ENCODE measurements around the gene ETF1.

ETF1 gene

GRCh38 chr5:138538943-138539627 lies 4.0 kb downstream of the ETF1 start:
- H3K27me3 ChIP-seq (ENCODE audit: control insufficient read depth, insufficient read depth, low read length) = no peaks in the 10 kb centered on the region
- no peak overlapping the region for H3K9ac ChIP-seq (ENCODE audit: low read depth, low read length)
- peaks cover 5% of the 10 kb centered on the region for H3K4me1 ChIP-seq (ENCODE audit: control insufficient read depth, insufficient read depth, low read length)
- H3K4me3 ChIP-seq (ENCODE audit: low read depth, low read length) = no peak overlapping the region
- H3K36me3 ChIP-seq (ENCODE audit: control insufficient read depth, insufficient read depth, low read length) = peaks cover 3% of the 10 kb centered on the region
- no peaks in the 10 kb centered on the region for H3K9me3 ChIP-seq (ENCODE audit: control insufficient read depth, insufficient read depth, low read length)

GRCh38 chr5:138536665-138537315 lies 6.2 kb downstream of the ETF1 start:
- no peaks in the 10 kb centered on the region for H3K27me3 ChIP-seq (ENCODE audit: control insufficient read depth, insufficient read depth, low read length)
- no peak overlapping the region for H3K4me3 ChIP-seq (ENCODE audit: low read depth, low read length)
- no peak overlapping the region for H3K9ac ChIP-seq (ENCODE audit: low read depth, low read length)
- peaks cover 3% of the 10 kb centered on the region for H3K36me3 ChIP-seq (ENCODE audit: control insufficient read depth, insufficient read depth, low read length)
- H3K9me3 ChIP-seq (ENCODE audit: control insufficient read depth, insufficient read depth, low read length) = no peaks in the 10 kb centered on the region
- H3K4me1 ChIP-seq (ENCODE audit: control insufficient read depth, insufficient read depth, low read length) = peaks cover 5% of the 10 kb centered on the region

DNA sequence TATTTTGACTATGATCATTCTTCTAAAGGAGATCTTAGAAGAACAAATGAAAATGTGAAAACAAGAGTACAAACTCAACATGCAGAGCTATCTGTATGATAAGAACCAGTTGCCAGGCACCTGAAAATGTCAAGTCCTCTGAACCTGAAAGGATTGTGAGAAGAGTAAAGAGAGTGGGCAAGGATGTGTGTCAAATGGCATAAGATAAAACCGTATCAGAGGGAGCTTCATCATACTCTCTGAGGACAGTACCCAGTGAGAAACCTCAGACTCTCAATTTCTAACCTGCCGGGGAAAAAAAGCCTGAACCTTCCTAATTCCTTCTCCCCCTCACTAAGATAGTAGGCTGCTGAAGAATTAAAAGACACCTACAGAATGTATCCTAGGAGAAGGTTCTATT lies 6.8 kb downstream of the ETF1 start:
- Histone ChIP-seq H3K36me3 (ENCODE audit: control insufficient read depth, insufficient read depth, low read length) (peaks cover 3% of the 10 kb centered on the region), H3K9ac (ENCODE audit: low read depth, low read length) (no peak overlapping the region), H3K27me3 (ENCODE audit: control insufficient read depth, insufficient read depth, low read length) (no peaks in the 10 kb centered on the region), H3K4me3 (ENCODE audit: low read depth, low read length) (no peak overlapping the region), H3K9me3 (ENCODE audit: control insufficient read depth, insufficient read depth, low read length) (no peaks in the 10 kb centered on the region), H3K4me1 (ENCODE audit: control insufficient read depth, insufficient read depth, low read length) (peaks cover 5% of the 10 kb centered on the region)

- no peak overlapping the region for H3K4me3 ChIP-seq (ENCODE audit: low read depth, low read length)
- H3K27me3 ChIP-seq (ENCODE audit: control insufficient read depth, insufficient read depth, low read length) = no peaks in the 10 kb centered on the region
- H3K4me1 ChIP-seq (ENCODE audit: control insufficient read depth, insufficient read depth, low read length) = peaks cover 2% of the 10 kb centered on the region
- no peak overlapping the region for H3K9ac ChIP-seq (ENCODE audit: low read depth, low read length)
- H3K36me3 ChIP-seq (ENCODE audit: control insufficient read depth, insufficient read depth, low read length) = peaks cover 2% of the 10 kb centered on the region
- no peaks in the 10 kb centered on the region for H3K9me3 ChIP-seq (ENCODE audit: control insufficient read depth, insufficient read depth, low read length)
These were observed 8.8 kb downstream of the ETF1 start for GRCh38 chr5:138533973-138534941.

- peaks cover 5% of the 10 kb centered on the region for H3K4me1 ChIP-seq (ENCODE audit: control insufficient read depth, insufficient read depth, low read length)
- no peak overlapping the region for H3K9ac ChIP-seq (ENCODE audit: low read depth, low read length)
- H3K27me3 ChIP-seq (ENCODE audit: control insufficient read depth, insufficient read depth, low read length) = no peaks in the 10 kb centered on the region
- peaks cover 2% of the 10 kb centered on the region for H3K36me3 ChIP-seq (ENCODE audit: control insufficient read depth, insufficient read depth, low read length)
- no peak overlapping the region for H3K4me3 ChIP-seq (ENCODE audit: low read depth, low read length)
- no peaks in the 10 kb centered on the region for H3K9me3 ChIP-seq (ENCODE audit: control insufficient read depth, insufficient read depth, low read length)
These were observed 13.2 kb downstream of the ETF1 start for GRCh38 chr5:138529812-138530211.

GRCh38 chr5:138528744-138529469 lies 14.1 kb downstream of the ETF1 start:
- Histone ChIP-seq H3K36me3 (ENCODE audit: control insufficient read depth, insufficient read depth, low read length) (peaks cover 2% of the 10 kb centered on the region), H3K9ac (ENCODE audit: low read depth, low read length) (peak overlapping the region; percentile 37), H3K4me1 (ENCODE audit: control insufficient read depth, insufficient read depth, low read length) (peaks cover 5% of the 10 kb centered on the region), H3K4me3 (ENCODE audit: low read depth, low read length) (no peak overlapping the region), H3K27me3 (ENCODE audit: control insufficient read depth, insufficient read depth, low read length) (no peaks in the 10 kb centered on the region), H3K9me3 (ENCODE audit: control insufficient read depth, insufficient read depth, low read length) (no peaks in the 10 kb centered on the region)

DNA sequence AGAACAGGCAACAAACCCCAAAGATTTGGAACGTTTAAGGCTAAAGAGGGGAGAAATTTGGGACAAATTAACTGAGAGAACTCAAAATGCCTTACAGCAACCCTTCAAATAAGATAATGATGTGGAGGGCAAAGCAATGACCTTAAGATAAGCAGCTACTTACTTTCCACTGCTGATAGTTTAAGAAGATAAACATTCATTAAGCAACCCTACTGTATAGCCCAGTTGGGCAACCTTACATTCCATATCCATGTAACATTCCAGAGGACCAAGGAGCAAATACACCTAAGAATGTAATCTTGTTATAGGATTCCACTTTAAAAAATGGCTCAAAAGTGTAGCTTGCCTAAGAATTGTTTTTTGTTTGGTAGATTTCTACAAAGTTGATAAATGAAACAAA lies 14.8 kb downstream of the ETF1 start:
- H3K9me3 ChIP-seq (ENCODE audit: control insufficient read depth, insufficient read depth, low read length) = no peaks in the 10 kb centered on the region
- no peaks in the 10 kb centered on the region for H3K27me3 ChIP-seq (ENCODE audit: control insufficient read depth, insufficient read depth, low read length)
- peaks cover 5% of the 10 kb centered on the region for H3K4me1 ChIP-seq (ENCODE audit: control insufficient read depth, insufficient read depth, low read length)
- peaks cover 4% of the 10 kb centered on the region for H3K36me3 ChIP-seq (ENCODE audit: control insufficient read depth, insufficient read depth, low read length)
- H3K9ac ChIP-seq (ENCODE audit: low read depth, low read length) = no peak overlapping the region
- no peak overlapping the region for H3K4me3 ChIP-seq (ENCODE audit: low read depth, low read length)

DNA sequence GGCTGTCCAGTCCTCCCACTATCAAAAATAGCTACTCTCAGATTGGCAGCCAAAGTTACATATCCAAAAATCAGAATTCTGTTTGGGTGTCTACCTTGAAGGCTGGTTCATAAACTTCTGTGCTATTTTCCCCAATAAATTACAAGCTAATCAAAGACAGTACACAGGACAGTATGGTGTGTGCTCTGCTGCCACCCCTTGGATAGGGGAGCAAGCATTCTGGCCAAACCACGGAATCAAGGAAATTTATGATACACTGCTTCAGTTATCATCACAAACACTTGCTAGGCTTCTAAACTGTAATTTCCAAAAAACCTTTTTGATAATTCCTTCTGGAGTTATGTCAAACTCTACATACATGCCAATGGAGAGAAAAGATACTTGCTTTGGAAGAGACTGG lies 15.9 kb downstream of the ETF1 start:
- H3K9me3 ChIP-seq (ENCODE audit: control insufficient read depth, insufficient read depth, low read length) = no peaks in the 10 kb centered on the region
- H3K4me3 ChIP-seq (ENCODE audit: low read depth, low read length) = no peak overlapping the region
- H3K27me3 ChIP-seq (ENCODE audit: control insufficient read depth, insufficient read depth, low read length) = no peaks in the 10 kb centered on the region
- H3K9ac ChIP-seq (ENCODE audit: low read depth, low read length) = no peak overlapping the region
- H3K4me1 ChIP-seq (ENCODE audit: control insufficient read depth, insufficient read depth, low read length) = peaks cover 5% of the 10 kb centered on the region
- peaks cover 4% of the 10 kb centered on the region for H3K36me3 ChIP-seq (ENCODE audit: control insufficient read depth, insufficient read depth, low read length)

DNA sequence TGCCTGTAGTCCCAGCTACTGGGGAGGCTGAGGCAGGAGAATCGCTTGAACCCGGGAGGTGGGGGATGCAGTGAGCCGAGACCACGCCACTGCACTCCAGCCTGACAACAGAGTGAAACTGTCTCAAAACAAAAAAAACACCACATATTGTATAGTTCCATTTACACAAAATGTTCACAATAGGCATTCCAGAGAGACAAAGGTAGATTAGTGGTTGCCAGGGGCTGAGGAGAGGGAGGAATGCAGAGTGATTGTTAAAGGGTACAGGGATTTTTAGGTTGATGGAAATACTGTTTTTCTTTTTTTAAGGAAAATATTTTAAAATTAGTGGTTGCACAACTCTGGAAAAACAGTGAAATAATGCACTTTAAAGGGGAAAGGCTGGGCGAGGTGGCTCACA lies 19.6 kb downstream of the ETF1 start:
- Histone ChIP-seq H3K9me3 (ENCODE audit: control insufficient read depth, insufficient read depth, low read length) (no peaks in the 10 kb centered on the region), H3K4me3 (ENCODE audit: low read depth, low read length) (no peak overlapping the region), H3K27me3 (ENCODE audit: control insufficient read depth, insufficient read depth, low read length) (no peaks in the 10 kb centered on the region), H3K36me3 (ENCODE audit: control insufficient read depth, insufficient read depth, low read length) (peaks cover 3% of the 10 kb centered on the region), H3K4me1 (ENCODE audit: control insufficient read depth, insufficient read depth, low read length) (no peaks in the 10 kb centered on the region), H3K9ac (ENCODE audit: low read depth, low read length) (no peak overlapping the region)

- peaks cover 3% of the 10 kb centered on the region for H3K36me3 ChIP-seq (ENCODE audit: control insufficient read depth, insufficient read depth, low read length)
- no peak overlapping the region for H3K9ac ChIP-seq (ENCODE audit: low read depth, low read length)
- H3K27me3 ChIP-seq (ENCODE audit: control insufficient read depth, insufficient read depth, low read length) = no peaks in the 10 kb centered on the region
- no peaks in the 10 kb centered on the region for H3K4me1 ChIP-seq (ENCODE audit: control insufficient read depth, insufficient read depth, low read length)
- H3K4me3 ChIP-seq (ENCODE audit: low read depth, low read length) = no peak overlapping the region
- H3K9me3 ChIP-seq (ENCODE audit: control insufficient read depth, insufficient read depth, low read length) = no peaks in the 10 kb centered on the region
These were observed 22.1 kb downstream of the ETF1 start for GRCh38 chr5:138520971-138521370.

DNA sequence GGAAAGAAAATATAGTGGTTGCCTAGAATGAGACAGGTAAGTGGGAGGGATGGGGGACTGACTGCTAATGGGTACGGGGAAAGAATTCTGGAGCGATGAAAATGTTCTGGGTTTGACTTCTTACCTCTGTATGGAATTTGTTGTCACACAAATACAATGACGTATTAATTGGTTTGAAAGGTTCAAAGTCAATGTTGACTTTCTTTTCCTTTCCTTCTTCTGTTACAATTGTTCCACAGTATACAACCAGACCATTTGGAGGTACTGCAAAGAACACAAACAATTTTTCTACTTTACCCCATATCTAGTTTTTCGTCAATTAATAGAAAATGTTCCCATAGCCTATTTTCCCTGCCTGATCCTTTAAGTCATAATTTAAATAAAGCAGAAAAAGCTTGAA lies 25.6 kb downstream of the ETF1 start:
- H3K4me3 ChIP-seq (ENCODE audit: low read depth, low read length) = no peak overlapping the region
- H3K27me3 ChIP-seq (ENCODE audit: control insufficient read depth, insufficient read depth, low read length) = no peaks in the 10 kb centered on the region
- H3K36me3 ChIP-seq (ENCODE audit: control insufficient read depth, insufficient read depth, low read length) = peaks cover 11% of the 10 kb centered on the region
- H3K9me3 ChIP-seq (ENCODE audit: control insufficient read depth, insufficient read depth, low read length) = no peaks in the 10 kb centered on the region
- no peak overlapping the region for H3K9ac ChIP-seq (ENCODE audit: low read depth, low read length)
- H3K4me1 ChIP-seq (ENCODE audit: control insufficient read depth, insufficient read depth, low read length) = no peaks in the 10 kb centered on the region
